GM18870 (cell line): ENCODE measurements around the gene CPNE8.

Experiments
- ATAC-seq: cut with Tn5 transposase; IDR thresholded peaks from one replicate; pipeline ENCODE4 v1.9.1; 2021; ENCODE audit warnings: moderate library complexity; ENCODE audit not compliant: unreplicated experiment

The CPNE8 gene

GRCh38 chr12:38838056-38838850, 67.1 kb downstream of the CPNE8 start:
- ATAC-seq: no peak

GRCh38 chr12:38831715-38832114, 73.7 kb downstream of the CPNE8 start:
- no peak for ATAC-seq

GRCh38 chr12:38825006-38825405, 80.4 kb downstream of the CPNE8 start:
- no peak for ATAC-seq

- ATAC-seq: no peak
These were observed 81.7 kb downstream of the CPNE8 start for GRCh38 chr12:38823738-38824137.

- no peak for ATAC-seq
These were observed 82.1 kb downstream of the CPNE8 start for GRCh38 chr12:38823314-38823713.

- no peak for ATAC-seq
These were observed 87.4 kb downstream of the CPNE8 start for GRCh38 chr12:38817942-38818341.

- ATAC-seq: no peak
These were observed 91.5 kb downstream of the CPNE8 start for GRCh38 chr12:38813923-38814322.

- ATAC-seq: no peak
These were observed 93.5 kb downstream of the CPNE8 start for GRCh38 chr12:38811814-38812356.

- ATAC-seq: no peak
These were observed 95.6 kb downstream of the CPNE8 start for GRCh38 chr12:38809832-38810231.

- no peak for ATAC-seq
These were observed 117.3 kb downstream of the CPNE8 start for GRCh38 chr12:38788106-38788505.

GRCh38 chr12:38785381-38785780, 120.0 kb downstream of the CPNE8 start:
- no peak for ATAC-seq

- ATAC-seq: peak; percentile 38
These were observed 122.1 kb downstream of the CPNE8 start for GRCh38 chr12:38783304-38783703.

- ATAC-seq: peak; percentile 65
These were observed 123.0 kb downstream of the CPNE8 start for GRCh38 chr12:38782359-38782758.

- no peak for ATAC-seq
These were observed 128.7 kb downstream of the CPNE8 start for GRCh38 chr12:38776647-38777046.

- peak; percentile 97 for ATAC-seq
These were observed 129.9 kb downstream of the CPNE8 start for GRCh38 chr12:38775457-38775856.

GRCh38 chr12:38772437-38772836, 133.0 kb downstream of the CPNE8 start:
- ATAC-seq: no peak

- peak; percentile 59 for ATAC-seq
These were observed 133.5 kb downstream of the CPNE8 start for GRCh38 chr12:38771871-38772270.

- no peak for ATAC-seq
These were observed 143.6 kb downstream of the CPNE8 start for GRCh38 chr12:38761636-38762342.

- ATAC-seq: no peak
These were observed 144.3 kb downstream of the CPNE8 start for GRCh38 chr12:38761111-38761510.

GRCh38 chr12:38759621-38760020, 145.8 kb downstream of the CPNE8 start:
- no peak for ATAC-seq

- no peak for ATAC-seq
These were observed 158.6 kb downstream of the CPNE8 start for GRCh38 chr12:38746744-38747143.

GRCh38 chr12:38745601-38746000, 159.8 kb downstream of the CPNE8 start:
- no peak for ATAC-seq
